ENCODE data around the gene TSPO.

Gene TSPO

GRCh38 chr22:43166132-43166930 lies 15.0 kb downstream of the TSPO start:
- H3K27ac ChIP-seq = no peak overlapping the region
- peaks cover 28% of the 10 kb centered on the region for H3K36me3 ChIP-seq
- peak; percentile 32 for DNase-seq
- H3K9me3 ChIP-seq (ENCODE audit: severe bottlenecking) = no peaks in the 10 kb centered on the region
- TF ChIP-seq, protein P1, sequence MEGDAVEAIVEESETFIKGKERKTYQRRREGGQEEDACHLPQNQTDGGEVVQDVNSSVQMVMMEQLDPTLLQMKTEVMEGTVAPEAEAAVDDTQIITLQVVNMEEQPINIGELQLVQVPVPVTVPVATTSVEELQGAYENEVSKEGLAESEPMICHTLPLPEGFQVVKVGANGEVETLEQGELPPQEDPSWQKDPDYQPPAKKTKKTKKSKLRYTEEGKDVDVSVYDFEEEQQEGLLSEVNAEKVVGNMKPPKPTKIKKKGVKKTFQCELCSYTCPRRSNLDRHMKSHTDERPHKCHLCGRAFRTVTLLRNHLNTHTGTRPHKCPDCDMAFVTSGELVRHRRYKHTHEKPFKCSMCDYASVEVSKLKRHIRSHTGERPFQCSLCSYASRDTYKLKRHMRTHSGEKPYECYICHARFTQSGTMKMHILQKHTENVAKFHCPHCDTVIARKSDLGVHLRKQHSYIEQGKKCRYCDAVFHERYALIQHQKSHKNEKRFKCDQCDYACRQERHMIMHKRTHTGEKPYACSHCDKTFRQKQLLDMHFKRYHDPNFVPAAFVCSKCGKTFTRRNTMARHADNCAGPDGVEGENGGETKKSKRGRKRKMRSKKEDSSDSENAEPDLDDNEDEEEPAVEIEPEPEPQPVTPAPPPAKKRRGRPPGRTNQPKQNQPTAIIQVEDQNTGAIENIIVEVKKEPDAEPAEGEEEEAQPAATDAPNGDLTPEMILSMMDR (IDR thresholded peaks at IDR 0.05; ENCODE audit: low read depth, low read length) = peak; percentile 36; the same call in 1 of the 2 replicates
- no peak overlapping the region for H3K4me3 ChIP-seq (ENCODE audit: low read depth, low read length)
- no peaks in the 10 kb centered on the region for H3K27me3 ChIP-seq (ENCODE audit: insufficient read depth, low read depth, severe bottlenecking)

- H3K27me3 ChIP-seq (ENCODE audit: insufficient read depth, low read depth, severe bottlenecking) = no peaks in the 10 kb centered on the region
- H3K27ac ChIP-seq = no peak overlapping the region
- DNase-seq = no peak
- H3K36me3 ChIP-seq = peaks cover 35% of the 10 kb centered on the region
- TF ChIP-seq, protein P1 (IDR thresholded peaks at IDR 0.05; ENCODE audit: low read depth, low read length) = no peak
- H3K4me3 ChIP-seq (ENCODE audit: low read depth, low read length) = no peak overlapping the region
- no peaks in the 10 kb centered on the region for H3K9me3 ChIP-seq (ENCODE audit: severe bottlenecking)
Observed at GRCh38 chr22:43167001-43167589, 15.7 kb downstream of the TSPO start.

DNA sequence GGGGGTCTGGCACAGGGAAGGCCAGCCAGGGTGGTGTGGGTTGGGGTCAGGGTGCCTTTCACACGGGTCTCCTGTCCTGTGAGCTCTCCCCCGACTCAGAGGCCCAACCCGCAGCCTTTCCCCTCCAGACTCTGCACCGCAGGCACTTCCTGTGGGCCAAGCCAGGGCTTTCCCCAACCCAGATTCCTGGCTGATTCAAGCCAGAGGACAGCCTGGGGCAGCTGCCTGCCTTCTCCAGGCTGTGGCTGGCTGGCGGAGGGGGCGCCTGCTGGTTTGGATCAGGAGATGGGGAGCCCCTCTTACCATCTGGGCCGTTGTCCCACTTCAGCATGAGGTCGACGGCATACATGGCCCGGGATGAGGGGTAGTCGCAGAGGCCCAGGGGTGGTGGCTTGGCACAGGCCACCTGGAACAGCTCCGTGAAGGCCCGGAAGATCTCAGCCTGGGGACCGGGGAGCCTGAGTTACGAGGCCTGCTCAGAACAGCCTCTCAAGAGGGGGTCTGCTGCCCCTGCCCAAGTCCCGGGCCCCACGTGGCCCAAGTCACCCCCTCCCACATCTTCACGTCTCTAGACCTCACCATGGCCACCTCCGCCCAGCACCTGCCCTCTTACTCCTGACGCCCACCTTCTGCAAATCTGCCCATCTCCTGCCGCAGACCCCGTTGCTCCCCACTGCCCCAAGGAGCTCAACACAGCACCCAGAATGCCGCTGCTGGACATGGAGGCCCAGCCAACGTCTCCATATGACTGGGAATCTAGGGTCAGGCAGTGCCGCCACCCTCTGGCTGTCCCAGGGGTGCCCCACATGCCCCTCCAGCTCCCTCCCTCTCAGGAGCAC lies 17.3 kb downstream of the TSPO start:
- Histone ChIP-seq H3K36me3 (peaks cover 50% of the 10 kb centered on the region), H3K9me3 (ENCODE audit: severe bottlenecking) (no peaks in the 10 kb centered on the region), H3K27me3 (ENCODE audit: insufficient read depth, low read depth, severe bottlenecking) (no peaks in the 10 kb centered on the region), H3K4me3 (ENCODE audit: low read depth, low read length) (no peak overlapping the region), H3K27ac (no peak overlapping the region)
- TF ChIP-seq, protein P1 (IDR thresholded peaks at IDR 0.05; ENCODE audit: low read depth, low read length) = no peak
- DNase-seq = no peak

DNA sequence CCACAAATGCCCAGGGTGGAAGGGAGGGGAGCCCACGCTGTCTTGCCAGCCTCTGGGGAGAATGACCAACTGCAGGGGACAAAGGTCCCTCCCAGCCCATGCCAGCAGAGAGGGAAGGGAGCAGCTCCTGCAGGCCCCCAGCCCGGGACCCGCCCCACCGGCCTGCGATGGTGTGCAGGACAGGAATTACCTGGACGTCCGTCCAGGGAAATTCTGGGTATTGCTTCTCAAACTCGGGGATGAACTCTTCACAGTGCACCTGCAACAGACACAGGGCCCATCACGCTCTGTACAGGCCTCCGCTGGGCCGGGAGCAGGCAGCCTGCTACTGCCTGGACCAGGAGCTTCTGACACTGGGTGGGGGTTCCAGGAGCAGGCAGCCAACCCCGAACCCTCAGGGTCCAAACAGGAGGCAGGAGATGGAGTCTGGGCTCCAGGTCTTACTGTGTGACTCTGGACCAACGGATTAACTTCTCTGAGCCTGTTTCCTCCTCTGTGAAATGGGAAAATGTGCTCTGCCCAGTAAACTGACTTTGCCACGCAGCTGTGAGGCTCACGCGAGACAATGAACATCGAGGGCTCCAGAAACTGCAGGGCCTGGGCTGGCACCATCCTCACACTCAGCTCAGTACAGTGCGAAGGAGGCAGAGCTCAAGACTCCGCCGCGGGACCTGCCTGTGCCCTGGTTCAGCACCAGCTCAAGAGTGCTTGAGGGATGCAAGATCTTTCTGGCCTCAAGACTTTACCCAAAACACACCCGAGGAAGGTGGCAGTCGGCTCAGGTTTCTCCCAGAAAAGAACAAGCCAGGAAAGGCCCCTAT lies 18.2 kb downstream of the TSPO start:
- Histone ChIP-seq H3K9me3 (ENCODE audit: severe bottlenecking) (no peaks in the 10 kb centered on the region), H3K4me3 (ENCODE audit: low read depth, low read length) (no peak overlapping the region), H3K36me3 (peaks cover 58% of the 10 kb centered on the region), H3K27me3 (ENCODE audit: insufficient read depth, low read depth, severe bottlenecking) (no peaks in the 10 kb centered on the region), H3K27ac (no peak overlapping the region)
- TF ChIP-seq, protein P1 (IDR thresholded peaks at IDR 0.05; ENCODE audit: low read depth, low read length) = no peak
- DNase-seq = no peak

DNA sequence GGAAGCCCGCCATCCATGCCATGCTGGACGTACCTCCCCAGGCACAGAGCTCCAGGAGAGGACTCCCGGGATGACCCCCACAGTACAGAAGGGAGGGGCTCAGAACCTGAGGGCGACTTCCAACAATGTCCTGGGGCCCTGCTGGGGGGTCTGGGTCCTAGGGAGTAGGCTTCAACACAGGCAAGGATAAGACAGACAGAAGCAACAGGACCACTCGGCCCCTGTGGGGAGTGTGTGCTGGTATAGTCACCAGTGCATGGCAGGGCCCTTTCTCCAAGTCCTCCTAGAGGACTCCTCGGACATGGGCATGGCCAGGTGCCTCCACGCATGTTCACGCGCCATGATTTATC lies 18.7 kb downstream of the TSPO start:
- Histone ChIP-seq H3K4me3 (ENCODE audit: low read depth, low read length) (no peak overlapping the region), H3K27ac (no peak overlapping the region), H3K36me3 (peaks cover 64% of the 10 kb centered on the region), H3K27me3 (ENCODE audit: insufficient read depth, low read depth, severe bottlenecking) (no peaks in the 10 kb centered on the region), H3K9me3 (ENCODE audit: severe bottlenecking) (no peaks in the 10 kb centered on the region)
- TF ChIP-seq, protein P1 (IDR thresholded peaks at IDR 0.05; ENCODE audit: low read depth, low read length) = no peak
- no peak for DNase-seq

Data from WERI-Rb-1 (cell line).